Activated CD4-positive, CD25-positive, alpha-beta regulatory T cell (primary cell): ENCODE results near the gene FGD5.

Experiments
- DNase-seq, 4 experiments: peaks; one replicate each; lab custom pipeline; 2025; lab: John Stamatoyannopoulos, UW

Gene FGD5

GRCh38 chr3:14980689-14981088 lies 161.9 kb downstream of the FGD5 start:
- DNase-seq, result no peak
